GM10266 (cell line): Measurements from ENCODE around the gene ATF5.
A peak's percentile ranks its signal among the peaks of the same experiment; 100 is the strongest.

Source experiments
- DNase-seq: peaks from one replicate; pipeline ENCODE4 v3.0.0; 2012; ENCODE audit errors: extremely low spot score
- TF ChIP-seq, protein P1 (sequence below): IDR thresholded peaks from 2 replicates; pipeline ENCODE4 v1.5.1; 2012; ENCODE audit warnings: mild to moderate bottlenecking, low read depth; ENCODE audit not compliant: control insufficient read depth, insufficient read depth; ENCODE audit errors: missing control alignments

ATF5 gene, protein sequence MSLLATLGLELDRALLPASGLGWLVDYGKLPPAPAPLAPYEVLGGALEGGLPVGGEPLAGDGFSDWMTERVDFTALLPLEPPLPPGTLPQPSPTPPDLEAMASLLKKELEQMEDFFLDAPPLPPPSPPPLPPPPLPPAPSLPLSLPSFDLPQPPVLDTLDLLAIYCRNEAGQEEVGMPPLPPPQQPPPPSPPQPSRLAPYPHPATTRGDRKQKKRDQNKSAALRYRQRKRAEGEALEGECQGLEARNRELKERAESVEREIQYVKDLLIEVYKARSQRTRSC

DNA sequence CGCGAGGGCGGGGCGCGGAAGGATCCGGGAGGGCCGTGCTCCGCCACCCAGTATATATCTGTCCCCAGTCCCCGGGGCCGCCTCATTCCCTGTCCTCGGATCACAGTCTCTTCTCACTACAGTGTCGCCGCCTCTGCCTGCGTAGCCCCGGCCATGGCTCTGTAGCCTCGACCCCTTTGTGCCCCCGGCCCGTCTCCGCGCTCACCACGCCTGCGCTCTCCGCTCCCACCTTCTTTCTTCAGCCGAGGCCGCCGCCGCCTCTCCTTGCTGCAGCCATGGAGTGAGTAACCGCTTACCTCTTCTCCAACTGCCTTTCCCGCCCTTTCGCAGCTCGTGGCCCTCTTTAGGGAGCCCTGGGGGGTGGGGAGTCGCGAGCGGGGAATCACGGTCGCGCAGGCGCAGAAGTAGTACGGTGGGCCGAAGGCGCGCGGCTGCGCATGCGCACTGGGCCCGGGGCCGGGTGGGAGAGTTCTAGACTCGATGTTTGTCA is at the start of gene ATF5, which contains the start of gene NUP62:
Gene ATF5 (plus strand): TSS at position 85 of the 490 bp plus-strand sequence. CDS start 1,646 bp downstream, outside the sequence.
Gene NUP62 (minus strand): TSS at position 384 of the 490 bp plus-strand sequence. CDS start 19,697 bp downstream, outside the sequence.
- TF ChIP-seq, protein P1, sequence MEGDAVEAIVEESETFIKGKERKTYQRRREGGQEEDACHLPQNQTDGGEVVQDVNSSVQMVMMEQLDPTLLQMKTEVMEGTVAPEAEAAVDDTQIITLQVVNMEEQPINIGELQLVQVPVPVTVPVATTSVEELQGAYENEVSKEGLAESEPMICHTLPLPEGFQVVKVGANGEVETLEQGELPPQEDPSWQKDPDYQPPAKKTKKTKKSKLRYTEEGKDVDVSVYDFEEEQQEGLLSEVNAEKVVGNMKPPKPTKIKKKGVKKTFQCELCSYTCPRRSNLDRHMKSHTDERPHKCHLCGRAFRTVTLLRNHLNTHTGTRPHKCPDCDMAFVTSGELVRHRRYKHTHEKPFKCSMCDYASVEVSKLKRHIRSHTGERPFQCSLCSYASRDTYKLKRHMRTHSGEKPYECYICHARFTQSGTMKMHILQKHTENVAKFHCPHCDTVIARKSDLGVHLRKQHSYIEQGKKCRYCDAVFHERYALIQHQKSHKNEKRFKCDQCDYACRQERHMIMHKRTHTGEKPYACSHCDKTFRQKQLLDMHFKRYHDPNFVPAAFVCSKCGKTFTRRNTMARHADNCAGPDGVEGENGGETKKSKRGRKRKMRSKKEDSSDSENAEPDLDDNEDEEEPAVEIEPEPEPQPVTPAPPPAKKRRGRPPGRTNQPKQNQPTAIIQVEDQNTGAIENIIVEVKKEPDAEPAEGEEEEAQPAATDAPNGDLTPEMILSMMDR, result no peak
- peak; percentile 94 for DNase-seq

DNA sequence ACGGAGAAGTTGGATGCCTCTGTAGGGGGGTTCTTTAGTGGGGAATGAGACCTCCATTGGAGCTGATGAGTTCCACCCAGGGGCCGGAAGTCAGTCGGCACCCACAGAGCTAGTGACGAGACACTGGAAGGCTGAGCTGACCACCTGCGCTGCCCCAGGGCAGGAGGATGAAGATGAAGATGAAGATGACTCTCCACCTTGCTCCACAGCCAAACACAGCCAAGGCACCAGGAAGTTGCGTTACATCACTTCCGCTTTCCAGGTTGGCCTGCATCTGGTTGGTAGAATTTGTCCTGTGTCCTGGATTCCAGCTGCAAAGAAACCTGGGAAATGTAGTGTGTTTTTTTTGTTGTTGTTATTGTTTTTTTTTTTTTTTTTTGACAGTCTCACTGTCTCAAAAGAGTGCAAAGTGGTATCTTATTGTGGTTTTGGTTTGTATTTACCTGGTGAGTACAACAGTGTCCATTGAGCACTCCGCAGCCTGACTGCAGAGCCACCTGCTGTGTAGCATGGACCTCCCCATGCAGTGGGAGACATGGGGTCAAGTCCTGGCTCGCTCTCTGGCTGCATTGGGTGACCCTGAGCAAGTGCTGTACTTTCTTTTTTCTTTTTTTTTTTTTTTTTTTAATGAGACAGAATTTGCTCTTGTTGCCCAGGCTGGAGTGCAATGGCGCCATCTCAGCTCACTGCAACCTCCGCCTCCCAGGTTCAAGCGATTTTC is 49.6 kb upstream of the ATF5 start:
- DNase-seq, result no peak
- TF ChIP-seq, protein P1, result no peak

DNA sequence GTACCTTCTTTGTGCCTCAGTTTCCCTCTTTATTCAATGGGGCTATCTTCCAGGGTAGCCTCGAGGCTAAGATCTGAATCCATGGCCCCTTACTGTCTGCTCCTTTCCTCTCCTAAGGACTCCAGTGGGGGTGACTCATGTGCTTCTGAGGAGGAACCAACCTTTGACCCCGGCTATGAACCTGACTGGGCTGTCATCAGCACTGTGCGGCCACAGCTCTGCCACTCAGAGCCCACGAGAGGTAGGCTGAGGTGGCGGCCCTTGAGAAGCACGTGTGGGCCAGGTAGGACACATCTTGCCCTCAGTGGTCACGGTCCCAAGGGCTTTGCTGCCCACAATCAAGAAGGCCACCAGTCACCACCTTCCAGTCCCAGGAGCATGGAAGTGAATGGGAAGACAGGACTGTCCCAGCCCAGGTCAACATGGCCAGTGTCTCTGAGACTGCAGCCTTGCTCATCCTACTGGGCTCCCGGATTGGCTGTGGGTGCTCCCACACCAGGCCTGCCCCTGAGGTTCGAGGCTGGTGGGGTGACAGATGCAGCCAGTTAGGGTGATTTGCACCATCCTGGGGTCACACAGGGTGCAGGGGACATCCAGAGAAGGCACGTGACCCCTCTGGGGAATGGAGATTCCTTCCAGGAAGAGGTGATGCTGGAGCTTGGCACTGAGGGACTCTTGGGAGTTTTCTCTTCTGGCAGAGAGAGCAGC is 48.7 kb upstream of the ATF5 start:
- TF ChIP-seq, protein P1, result no peak
- DNase-seq, result no peak

DNA sequence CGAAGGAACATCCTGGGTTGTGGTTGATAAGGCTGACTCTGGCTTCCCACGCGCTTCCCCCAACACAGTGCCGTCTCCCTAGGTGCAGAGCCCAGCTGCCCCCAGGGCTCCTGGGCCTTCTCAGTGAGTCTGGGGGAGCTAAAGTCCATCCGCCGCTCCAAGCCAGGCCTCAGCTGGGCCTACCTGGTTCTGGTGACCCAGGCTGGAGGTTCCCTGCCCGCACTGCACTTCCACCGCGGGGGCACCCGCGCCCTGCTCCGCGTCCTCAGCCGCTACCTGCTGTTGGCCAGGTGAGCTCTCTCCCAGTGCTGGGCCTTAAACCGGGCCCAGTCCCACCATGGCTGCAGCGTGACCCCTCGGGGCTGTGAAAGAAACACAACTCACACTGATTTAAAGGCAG is 47.8 kb upstream of the ATF5 start:
- TF ChIP-seq, protein P1, result no peak
- no peak for DNase-seq

DNA sequence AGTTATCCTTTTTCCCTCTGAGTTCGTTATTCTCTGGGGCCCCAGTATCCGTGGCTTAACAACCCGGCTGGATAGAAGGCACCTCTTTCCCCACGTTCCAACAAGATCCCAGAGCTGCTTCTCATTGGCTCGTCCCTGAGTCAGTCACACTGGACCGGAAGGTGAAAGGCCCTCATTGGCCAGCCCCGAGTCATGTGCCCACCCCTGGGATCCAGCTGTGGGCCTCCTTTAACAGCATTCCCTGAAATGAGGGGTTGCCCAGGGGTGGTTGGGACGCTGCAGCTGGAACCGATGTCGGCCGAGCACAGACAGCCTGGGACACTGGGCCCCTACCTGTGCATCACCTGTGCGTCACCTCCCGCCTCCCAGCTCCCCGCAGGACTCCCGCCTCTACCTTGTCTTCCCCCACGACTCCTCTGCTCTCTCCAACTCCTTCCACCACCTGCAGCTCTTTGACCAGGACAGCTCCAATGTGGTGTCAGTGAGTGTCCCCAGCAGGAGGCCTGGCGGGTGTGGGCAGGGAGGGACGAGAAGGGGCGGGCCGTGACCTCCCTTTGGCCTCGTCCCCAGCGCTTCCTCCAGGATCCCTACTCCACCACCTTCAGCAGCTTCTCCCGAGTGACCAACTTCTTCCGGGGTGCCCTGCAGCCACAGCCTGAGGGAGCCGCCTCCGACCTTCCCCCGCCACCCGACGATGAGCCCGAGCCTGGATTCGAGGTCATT is 47.2 kb upstream of the ATF5 start:
- TF ChIP-seq, protein P1, result no peak
- DNase-seq, result no peak

DNA sequence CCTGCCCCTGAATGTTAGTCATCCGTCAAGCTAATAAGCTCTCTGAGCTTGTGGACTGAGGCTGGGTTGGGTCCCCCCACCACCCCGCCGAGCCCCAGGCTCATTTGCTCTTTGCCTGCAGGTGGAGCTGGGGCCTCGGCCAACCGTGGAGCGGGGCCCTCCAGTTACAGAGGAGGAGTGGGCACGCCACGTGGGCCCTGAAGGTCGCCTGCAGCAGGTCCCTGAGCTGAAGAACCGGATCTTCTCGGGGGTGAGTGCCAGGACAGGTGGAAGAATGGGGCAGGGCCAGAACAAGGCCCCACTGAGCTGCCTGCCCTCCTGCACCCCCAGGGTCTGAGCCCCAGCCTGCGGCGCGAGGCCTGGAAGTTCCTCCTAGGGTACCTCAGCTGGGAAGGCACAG is 46.4 kb upstream of the ATF5 start:
- TF ChIP-seq, protein P1, result no peak
- no peak for DNase-seq
